Fibroblast of skin of left biceps (primary cell): ENCODE results near the gene ZNF124.
"Not testable (repeated sequence)": the region's sequence is repeated elsewhere in the genome, so short reads cannot be mapped to it uniquely, and the experiment has no call there.

Experiments
- DNase-seq, 2 experiments: peaks; one replicate each; pipeline ENCODE4 v3.0.0-alpha.2; 2013; ENCODE audit warnings: low read depth in 2 of 2

The ZNF124 gene

DNA sequence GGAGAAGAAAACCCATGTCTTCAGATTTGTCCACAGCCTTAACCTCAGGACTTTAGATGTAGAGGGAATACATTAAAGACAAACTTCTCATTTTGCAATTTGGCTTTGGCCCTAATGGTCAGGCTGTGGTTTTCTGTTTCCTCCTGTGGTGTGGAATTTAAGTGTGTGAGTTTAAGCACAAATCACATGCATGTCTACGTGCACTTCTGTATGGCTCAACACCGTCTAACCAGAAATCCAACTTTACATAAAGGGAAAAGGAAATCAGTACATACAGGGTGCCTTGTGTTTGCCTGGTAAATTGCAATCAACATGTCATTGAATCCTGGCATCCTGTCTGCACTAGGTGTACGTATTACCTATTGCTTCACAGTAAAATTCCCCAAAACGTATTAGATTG lies 1.2 kb upstream of the ZNF124 start:
- DNase-seq, result no peak

DNA sequence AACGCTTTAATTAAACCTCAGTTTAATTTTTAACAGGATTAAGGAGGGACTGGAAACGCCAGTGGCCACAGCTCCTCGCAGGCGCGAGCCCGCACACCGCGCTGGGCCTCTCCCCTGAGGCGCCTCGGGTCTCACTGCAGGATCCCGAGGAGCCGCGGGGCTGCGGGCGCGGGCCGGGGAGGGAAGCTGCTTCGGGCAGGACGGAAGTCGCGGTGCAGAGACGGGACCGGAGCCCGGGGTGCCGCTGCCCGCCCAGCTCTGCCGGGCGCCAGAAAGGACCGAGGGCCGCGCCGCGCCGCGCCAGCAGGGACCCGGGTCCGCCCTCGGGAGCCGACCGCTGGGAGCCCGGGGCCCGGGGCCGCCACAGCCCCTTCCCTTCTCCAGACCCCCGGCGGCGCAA lies 377 bp downstream of the ZNF124 start:
- not testable (repeated sequence) for DNase-seq

DNA sequence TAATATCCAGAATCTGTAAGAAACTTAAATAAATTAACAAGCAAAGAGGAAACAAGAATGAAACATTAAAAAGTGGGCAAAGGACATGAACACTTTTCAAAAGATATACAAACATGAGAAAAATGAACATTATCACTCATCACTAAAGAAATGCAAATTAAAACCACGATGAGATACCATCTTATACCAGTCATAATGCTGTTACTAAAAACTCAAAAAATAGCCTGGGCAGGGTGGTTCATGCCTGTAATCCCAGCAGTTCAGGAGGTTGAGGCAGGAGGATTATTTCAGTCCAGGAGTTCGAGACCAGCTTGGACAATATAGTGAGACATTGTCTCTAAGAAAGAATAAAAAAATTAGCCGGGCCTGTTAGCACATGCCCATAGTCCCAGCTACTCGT lies 6.1 kb downstream of the ZNF124 start:
- DNase-seq, result no peak

DNA sequence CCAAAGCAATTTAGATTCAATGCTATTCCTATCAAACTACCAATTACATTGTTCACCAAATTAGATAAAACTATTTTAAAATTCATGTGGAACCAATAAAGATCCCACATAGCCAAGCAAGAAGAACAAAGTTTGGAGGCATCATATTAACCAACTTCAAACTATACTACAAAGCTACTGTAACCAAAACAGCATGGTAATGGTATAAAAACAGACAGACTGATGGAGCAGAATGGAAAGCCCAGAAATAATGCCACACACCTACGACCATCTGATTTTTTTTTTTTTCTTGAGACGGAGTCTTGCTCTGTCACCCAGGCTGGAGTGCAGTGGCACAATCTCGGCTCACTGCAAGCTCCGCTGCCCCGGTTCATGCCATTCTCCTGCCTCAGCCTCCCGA lies 7.1 kb downstream of the ZNF124 start:
- DNase-seq, result no peak

DNA sequence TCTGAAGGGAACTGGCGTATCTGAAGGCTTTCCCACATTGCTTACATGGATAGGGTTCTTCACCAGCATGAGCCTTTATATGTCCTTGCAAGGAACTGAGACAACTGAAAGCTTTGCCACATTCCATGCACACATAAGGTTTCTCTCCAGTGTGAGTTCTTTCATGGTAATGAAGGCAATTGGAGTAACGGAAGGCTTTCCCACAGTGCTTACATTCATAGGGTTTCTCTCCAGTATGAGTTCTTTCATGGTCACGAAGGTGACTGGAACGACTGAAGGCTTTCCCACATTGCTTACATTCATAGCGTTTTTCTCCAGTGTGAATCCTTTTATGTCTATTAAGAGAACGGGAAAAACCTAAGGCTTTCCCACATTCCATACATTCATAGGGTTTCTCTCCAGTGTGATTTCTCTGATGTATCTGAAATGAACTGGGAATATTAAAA lies 15.0 kb downstream of the ZNF124 start:
- DNase-seq, result no peak

DNA sequence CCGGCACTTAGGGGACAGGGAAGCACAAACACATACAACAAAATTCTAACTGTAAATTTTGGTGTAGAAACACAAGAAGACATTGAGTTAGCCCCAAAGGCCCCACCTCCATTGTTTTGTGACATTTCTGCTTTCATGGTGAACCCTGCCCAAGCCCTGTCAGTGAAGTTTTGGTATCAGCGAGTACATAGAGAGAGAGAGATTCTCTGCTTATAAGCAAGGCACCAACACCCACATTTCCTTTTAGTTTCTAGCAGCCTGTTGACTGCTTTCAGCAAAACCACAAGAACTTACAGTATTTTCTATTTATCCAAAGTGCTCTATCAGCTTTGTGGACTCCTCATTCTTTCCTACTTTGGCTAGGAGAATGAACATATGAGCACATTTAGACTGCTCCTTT lies 24.0 kb downstream of the ZNF124 start:
- no peak for DNase-seq

DNA sequence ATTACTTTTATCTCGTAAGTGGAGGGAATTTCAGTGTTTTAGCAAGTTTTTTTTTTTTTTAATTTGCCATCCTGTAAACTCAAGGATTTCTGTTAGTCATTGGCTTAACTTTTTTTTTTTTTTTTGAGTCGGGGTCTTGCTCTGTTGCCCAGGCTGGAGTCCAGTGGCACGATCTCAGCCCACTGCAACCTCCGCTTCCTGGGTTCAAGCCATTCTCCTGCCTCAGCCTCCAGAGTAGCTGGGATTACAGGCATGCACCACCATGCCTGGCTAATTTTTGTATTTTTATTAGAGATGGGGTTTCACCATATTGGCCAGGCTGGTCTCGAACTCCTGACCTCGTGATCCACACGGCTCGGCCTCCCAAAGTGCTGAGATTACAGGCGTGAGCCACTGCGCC lies 24.7 kb downstream of the ZNF124 start:
- not testable (repeated sequence) for DNase-seq

DNA sequence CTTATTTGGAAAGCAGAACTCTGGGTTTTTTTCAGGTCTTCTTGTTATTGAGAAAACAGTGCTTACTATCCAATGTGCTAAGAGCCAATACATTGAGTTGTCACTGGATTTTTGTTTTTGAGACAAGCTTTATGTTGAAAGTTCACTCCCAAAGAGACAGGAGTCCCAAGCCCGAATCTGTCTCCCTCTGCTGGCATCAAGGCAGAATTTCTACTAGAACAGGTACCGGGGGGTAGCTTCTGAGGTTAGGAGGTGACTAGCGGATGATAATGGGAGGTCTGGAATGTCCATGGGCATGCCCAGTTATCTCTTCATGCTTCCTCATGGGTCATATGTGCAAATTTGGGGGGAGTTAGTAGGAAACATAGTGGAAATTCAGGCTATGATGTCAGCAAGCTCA lies 25.1 kb downstream of the ZNF124 start:
- DNase-seq, result no peak

DNA sequence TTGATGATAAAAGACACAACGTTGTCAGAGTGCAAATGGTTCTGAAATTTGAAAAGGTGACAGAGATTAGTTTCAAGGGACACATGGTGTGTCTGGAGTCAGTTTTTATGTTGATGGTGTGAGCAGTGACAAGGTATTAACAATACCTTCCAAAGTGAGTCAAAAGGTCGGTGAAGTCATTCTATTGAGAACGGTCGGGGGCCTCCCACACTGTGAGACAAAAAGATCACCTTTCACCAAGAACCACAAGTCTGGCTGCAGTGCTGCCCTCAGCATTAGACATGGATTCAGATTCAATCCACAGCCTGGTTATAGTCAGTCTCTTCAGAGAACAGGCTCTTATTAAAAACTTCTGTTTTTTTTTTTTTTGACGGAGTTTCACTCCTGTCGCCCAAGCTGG lies 26.5 kb downstream of the ZNF124 start:
- no peak for DNase-seq

DNA sequence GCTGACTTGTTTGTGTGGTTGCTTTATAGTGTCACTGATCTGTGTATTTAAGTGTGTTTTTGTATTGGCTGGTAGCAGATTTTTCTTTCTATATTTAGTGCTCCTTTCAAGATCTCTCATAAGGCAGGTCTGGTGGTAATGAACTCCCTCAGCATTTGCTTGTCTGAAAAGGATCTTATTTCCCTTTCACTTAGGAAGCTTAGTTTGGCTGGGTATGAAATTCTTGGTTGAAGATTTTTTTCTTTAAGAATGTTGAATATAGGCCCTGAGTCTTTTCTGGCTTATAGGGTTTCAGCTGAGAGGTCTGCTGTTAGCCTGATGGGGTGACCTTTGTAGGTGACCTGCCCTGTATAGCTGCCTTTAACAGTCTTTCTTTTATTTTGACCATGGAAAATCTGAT lies 32.3 kb downstream of the ZNF124 start:
- DNase-seq, result not testable (repeated sequence)

DNA sequence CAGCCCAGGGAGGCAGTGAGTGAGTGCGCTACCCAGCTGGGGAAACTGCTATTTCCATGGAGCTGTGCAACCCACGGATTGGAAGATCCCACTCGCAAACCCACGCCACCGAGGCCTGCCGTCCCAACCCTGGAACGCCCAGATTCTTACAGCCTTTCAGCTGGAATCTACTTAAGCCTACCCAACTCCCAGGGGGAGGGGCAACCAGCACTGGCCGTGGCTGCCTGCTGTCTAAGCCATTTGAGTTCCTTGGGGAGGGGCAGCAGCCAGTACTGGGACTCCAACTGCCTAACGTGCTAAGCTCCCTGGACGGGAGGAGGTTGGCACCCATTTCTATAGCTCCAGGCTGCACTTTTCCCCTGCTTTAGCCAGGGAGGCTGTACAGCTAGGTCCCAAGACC lies 40.6 kb downstream of the ZNF124 start:
- DNase-seq, result no peak

DNA sequence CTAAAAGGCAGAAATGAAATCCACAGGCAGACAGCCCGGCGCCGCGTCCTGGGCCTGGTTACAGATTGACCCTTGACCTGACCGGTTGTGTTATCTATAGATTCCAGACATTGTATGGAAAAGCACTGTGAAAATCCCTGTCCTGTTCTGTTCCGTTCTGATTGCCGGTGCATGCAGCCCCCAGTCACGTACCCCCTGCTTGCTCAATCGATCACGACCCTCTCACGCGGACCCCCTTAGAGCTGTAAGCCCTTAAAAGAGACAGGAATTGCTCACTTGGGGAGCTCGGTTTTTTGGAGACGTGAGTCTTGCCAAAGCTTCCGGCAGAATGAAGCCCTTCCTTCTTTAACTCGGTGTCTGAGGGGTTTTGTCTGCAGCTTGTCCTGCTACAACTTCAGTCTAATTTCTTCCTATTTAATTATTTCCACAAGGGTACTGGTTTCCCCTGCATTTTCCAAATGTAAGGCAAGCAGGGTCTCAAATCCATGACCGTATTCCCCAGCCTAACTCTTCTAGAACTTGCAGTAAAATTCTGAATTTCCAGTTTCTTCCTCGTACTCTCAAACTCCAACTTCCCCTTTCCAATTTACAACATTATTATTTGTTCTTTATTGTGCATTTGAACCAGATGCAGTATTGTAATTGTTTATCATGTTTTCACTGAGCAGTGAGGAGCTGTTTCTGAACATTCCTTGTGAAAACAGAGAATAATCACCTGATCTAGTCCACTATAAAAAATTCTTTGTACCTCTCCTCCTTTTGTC lies 44.1 kb downstream of the ZNF124 start:
- DNase-seq, result not testable (repeated sequence)

DNA sequence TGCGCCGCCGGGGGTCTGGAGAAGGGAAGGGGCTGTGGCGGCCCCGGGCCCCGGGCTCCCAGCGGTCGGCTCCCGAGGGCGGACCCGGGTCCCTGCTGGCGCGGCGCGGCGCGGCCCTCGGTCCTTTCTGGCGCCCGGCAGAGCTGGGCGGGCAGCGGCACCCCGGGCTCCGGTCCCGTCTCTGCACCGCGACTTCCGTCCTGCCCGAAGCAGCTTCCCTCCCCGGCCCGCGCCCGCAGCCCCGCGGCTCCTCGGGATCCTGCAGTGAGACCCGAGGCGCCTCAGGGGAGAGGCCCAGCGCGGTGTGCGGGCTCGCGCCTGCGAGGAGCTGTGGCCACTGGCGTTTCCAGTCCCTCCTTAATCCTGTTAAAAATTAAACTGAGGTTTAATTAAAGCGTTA lies 45.2 kb downstream of the ZNF124 start:
- DNase-seq, result not testable (repeated sequence)

DNA sequence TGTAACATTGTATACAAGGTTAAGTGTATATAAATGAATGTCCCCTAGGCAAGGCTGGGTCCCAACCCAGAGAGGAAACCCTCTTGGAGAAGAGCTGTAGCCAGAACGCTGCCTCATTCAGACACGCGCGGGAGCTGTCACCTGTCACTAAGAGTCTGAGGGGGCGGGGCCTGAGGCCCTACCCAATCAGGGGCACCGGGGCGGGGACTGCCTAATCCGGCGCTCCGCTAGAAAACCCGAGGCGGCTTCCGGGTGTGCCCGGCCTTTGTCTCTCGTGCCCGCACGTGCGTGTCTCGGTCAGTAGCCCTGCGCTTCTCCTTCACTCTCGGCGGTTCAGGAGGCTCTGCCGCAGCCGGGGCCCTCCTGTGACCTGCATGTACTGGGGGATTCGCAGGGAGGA lies 45.7 kb downstream of the ZNF124 start:
- DNase-seq, result not testable (repeated sequence)

DNA sequence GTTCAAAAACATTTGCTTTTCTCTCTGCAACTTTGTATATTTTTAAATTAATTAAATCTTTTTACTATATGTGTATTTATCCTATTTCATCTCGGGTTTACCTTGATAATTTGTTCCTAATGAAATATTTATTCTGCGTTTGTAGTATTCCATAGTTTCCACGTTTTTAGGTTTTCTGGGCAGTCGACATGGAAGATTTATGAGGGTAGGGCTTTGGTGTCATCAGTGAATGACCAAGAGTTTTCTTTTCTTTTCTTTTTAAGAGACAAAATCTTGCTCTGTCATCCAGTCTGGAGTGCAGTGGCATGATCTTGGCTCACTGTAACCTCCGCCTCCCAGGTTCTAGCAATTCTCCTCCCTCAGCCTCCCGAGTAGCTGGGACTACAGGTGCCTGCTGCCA lies 50.4 kb downstream of the ZNF124 start:
- DNase-seq, result no peak

DNA sequence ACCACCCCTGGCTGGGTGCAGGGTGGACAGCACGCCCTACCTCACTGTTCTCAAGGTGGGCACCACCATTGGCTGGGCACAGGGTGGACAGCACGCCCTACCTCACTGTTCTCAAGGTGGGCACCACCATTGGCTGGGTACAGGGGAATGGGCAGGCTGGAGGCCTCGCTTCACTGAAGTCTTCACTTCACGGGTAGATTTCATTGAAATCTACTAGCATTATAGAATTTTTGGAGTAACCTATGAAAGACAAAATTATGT lies 51.5 kb downstream of the ZNF124 start:
- not testable (repeated sequence) for DNase-seq

DNA sequence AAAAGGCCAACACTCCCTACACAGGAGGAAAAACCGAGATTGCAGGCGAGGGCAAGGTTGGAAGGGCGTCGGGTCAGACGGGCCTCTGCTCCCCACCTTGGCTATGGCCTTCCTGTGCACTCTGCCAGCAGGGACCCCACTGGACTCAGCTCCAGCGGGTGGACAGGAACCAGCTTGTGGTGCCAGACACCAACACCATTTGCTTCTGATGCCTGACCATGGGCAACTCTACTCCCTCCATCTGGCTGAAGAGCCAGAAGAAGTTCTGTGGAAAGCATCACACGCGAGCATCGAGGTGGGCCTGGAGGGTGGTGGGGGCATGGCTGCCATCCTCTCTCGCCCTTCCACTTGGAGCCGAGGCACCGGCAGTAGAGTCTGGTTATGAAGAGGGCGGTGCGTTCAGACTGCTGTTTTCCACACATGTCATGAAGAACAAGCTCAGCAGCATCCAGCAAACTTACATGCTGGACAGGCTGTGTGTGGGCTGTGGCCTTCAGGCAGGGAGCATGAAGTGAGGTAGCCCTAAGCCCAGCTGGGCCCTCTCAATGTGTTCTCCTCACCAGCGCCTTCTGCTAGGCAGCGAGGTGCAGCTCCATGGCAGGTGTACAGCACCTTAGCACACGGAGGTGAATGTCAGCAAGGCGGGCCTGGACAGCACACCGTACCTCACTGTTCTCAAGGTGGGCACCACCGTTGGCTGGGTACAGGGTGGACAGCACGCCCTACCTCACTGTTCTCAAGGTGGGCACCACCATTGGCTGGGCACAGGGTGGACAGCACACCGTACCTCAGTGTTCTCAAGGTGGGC lies 52.0 kb downstream of the ZNF124 start:
- no peak for DNase-seq

DNA sequence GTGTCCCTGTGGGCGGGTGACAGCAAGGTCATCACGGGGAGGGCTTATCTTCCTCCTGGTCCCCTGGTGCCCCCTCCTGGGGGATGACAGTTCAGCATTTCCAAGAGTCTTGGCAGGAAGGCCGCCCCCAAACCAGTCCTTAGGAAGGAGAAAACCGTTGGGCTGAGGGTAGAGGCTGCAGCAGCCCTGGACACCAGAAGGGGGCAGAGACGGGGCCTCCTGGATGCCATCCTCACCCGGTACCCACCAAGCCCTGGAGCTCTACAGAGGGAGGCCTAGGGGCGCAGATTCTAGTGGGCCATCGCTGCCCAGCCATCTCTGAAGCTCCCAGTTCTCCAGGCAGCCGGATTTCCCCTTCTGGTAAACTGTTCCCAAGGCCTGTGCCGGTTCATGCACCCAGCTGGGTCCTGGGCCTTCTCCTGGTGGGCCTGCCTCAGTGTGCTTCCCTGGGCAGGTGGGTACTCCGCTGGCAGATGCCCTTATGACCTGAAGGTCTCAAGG lies 52.8 kb downstream of the ZNF124 start:
- DNase-seq, result no peak

DNA sequence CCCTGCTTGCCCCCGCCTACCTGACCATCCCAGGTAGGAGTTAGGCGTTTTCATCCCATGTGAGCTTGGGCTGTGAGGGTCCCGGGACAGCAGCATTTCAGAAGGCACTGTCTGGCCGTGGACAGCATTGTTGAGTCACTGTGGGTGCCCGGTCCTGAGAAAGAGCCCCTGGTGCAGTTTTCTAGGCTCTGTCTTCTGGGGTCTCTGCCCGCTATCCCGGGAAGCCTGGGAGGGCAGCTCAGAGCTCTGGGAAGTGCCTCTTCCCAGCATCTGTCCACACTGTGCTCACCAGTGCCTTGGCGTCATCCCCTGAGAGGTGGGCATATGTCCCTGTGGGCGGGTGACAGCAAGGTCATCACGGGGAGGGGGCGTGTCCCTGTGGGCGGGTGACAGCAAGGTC lies 56.3 kb downstream of the ZNF124 start:
- no peak for DNase-seq

DNA sequence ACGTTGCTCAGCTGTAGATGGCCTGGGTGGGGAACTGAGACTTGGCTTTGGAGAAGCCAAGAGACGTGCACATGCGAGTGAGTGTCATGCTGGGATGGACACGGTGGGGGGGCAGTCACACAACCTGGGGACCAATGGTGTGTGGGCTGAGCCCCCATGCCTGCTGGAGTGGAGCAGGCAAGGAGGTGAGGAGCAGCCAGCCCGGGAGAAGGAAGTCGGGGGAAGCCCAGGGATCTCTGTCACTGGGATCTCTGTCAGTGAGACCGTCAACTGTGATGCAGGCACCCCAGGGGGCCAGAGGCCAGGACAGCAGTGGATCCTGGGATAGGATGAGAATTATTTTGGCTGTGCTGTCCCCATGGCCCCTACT lies 56.7 kb downstream of the ZNF124 start:
- DNase-seq, result no peak

DNA sequence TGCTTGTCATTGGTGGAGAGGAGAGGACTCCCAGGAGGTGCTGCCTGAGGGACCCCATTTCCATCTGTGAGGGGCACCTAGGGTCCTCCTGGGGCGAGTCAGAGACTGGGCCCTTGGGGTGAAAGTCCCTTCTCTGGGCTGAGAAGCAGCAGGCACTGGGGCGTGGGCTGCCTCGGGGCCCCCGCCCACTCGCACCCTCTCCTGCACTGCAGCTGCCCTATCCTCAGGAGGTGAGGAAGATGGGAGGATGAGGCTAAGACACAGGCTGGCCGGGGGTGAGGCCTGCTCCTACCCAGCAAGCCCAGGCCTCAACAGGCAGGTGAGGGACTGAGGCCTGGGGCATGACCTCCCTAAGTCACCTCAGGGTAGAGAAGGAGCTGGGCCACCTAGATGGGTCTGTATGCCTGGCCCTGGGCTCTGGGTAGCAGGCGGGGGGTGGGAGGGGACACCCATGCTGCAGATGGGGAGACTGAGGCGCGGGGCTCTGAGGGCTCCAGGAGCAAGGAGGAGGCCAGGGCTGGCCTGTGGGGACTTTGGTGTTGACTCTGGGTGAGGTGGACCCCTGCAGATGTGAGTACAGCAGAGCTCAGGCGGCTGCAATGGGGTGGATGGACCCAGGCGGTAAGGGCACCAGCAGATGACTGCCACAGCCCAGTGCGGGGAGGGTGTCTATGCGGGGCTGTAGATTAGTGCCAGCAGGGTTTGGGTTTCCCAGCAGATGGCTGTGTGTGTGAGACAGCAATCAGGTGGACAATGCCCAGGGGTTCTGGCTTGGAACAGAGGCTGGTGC lies 57.3 kb downstream of the ZNF124 start:
- DNase-seq, result no peak

DNA sequence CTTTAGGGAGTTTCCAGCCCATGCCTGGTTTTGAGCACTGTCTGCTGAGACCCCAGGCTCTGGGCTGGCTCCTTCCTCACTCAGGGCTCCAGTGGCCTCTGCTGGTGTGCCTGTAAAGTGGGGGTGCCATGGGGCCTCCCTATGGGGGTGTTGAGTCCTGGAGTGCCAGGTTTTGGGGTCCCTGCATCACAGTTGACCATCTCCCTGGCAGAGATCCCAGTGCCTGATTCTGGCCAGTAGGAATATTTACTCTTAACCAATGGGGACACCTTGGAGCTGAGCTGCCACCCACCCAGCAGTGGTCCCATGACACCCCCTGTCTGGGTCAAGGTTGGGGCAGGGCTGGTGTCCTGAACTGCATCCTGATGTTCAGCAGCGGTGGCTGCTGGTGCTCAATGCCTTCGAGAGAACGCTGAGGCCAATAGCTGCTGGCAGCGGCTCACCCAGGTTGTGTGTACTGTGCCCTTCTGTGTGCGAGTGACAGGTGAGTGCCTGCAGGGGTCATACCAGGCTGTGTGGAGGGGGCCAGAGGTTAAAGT lies 58.0 kb downstream of the ZNF124 start:
- no peak for DNase-seq
